Stimulated activated CD8-positive, alpha-beta memory T cell treated with anti-CD3 and anti-CD28 coated beads, Interleukin-12 subunit alpha, Interleukin-12 subunit beta, amount 100 ng/mL, for 4 hours (primary cell): ENCODE measurements around the gene DNM2.
A peak's percentile ranks its signal among the peaks of the same experiment; 100 is the strongest.
"Not testable (repeated sequence)": the region's sequence is repeated elsewhere in the genome, so short reads cannot be mapped to it uniquely, and the experiment has no call there.

ENCODE experiments used
- DNase-seq: peaks from one replicate; pipeline ENCODE4 v3.0.0-alpha.2; 2020; ENCODE audit warnings: low read depth

Gene DNM2

GRCh38 chr19:10817291-10818038 is 99.6 kb downstream of the DNM2 start:
- no peak for DNase-seq

DNA sequence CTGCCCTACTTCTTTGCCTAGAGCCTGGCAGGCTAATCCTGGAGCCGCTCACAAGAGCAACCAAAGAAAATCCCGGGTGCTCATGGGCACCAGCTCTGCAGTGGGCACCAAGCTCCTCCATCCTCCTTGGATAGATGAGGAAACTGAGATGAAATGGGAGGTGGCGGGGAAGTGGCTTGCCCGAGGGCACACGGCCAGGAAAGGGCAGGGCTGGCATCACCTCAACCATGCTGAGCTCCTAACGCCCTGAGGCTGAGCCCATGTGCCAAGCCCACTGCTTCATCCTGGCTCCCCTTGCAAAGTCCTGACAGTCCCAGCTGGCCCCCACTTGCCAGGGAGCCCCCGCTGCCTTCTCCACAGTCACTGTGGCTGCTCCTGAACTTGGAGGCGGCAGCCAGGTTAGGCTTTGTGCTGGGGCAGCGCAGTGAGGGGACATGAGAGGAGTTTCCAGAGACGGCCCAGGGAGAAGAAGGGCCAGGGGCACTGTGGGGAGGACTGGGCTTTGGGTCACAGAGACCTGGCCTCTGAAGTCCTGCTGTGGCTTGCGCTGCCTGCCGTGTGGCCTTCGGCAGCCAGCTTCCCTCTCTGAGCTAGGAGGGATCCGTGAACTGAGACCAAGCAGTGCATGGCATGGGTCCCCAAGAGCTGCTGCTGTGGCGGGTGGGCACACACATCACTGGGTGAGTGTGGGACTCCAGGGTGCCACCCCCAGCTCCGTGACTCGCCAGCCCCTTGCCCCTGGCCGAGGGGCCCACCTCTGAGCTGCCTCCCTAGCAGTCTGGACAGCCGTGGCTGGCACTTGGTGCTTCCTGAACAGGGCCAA is 100.6 kb downstream of the DNM2 start:
- no peak for DNase-seq

GRCh38 chr19:10819124-10820060 is 101.5 kb downstream of the DNM2 start:
- no peak for DNase-seq

- DNase-seq = no peak
Observed at GRCh38 chr19:10820173-10820572, 102.3 kb downstream of the DNM2 start.

GRCh38 chr19:10823690-10824089 is 105.8 kb downstream of the DNM2 start:
- DNase-seq = no peak

- no peak for DNase-seq
Observed at GRCh38 chr19:10826231-10826630, 108.4 kb downstream of the DNM2 start.

GRCh38 chr19:10826846-10827245 is 109.0 kb downstream of the DNM2 start:
- DNase-seq = no peak

GRCh38 chr19:10828981-10829821 is 111.3 kb downstream of the DNM2 start:
- DNase-seq = no peak

- DNase-seq = no peak
Observed at GRCh38 chr19:10829967-10830366, 112.1 kb downstream of the DNM2 start.

GRCh38 chr19:10830370-10830769 is 112.5 kb downstream of the DNM2 start:
- no peak for DNase-seq

DNA sequence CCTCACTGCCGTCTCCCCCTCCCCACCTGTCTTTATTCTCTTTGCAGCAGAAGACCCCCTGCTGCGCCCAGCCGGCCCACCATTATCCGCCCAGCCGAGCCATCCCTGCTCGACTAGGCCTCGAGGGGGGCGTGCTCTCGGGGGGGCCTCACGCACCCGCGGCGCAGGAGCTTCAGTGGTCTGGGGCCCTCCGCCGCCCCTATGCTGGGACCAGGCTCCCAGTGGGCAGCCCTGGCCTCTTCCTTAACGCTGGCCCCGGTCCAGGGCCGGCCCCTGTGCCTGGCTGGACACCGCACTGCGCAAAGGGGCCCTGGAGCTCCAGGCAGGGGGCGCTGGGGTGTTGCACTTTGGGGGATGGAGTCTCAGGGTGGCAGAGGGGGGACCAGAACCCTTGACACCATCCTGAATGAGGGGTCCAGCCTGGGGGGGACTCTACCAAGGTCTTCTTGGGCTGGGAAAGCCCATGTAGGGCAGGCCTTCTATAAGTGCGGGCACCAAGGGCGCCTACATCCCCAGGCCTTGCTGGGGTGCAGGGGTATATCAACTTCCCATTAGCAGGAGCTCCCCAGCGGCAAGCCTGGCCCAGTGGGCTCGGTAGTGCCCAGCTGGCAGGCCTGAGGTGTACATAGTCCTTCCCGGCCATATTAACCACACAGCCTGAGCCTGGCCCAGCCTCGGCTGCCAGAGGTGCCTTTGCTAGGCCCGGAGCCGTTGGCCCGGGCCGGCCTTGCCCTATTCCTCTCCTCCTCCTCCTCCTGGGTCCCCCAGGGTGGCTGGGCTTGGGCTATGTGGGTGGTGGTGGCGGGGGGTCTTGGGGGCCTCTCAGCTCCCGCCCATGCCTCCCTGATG is 113.3 kb downstream of the DNM2 start:
- no peak for DNase-seq

GRCh38 chr19:10831987-10832938 is 114.4 kb downstream of the DNM2 start:
- DNase-seq = no peak

- DNase-seq = no peak
Observed at GRCh38 chr19:10832939-10833296, 115.0 kb downstream of the DNM2 start.

- no peak for DNase-seq
Observed at GRCh38 chr19:10835089-10835753, 117.3 kb downstream of the DNM2 start.

GRCh38 chr19:10835754-10836478 is 118.0 kb downstream of the DNM2 start, which contains the start of gene TMED1:
TSS of gene TMED1 (minus strand) at chr19:10836212. CDS start at chr19:10836191, 21 bp downstream.
- peak; percentile 79 for DNase-seq

GRCh38 chr19:10836479-10837330 is 118.8 kb downstream of the DNM2 start:
- DNase-seq = no peak

GRCh38 chr19:10837649-10838048 is 119.8 kb downstream of the DNM2 start:
- DNase-seq = not testable (repeated sequence)
